ENCODE data around the gene ERICH3.

The ERICH3 gene

DNA sequence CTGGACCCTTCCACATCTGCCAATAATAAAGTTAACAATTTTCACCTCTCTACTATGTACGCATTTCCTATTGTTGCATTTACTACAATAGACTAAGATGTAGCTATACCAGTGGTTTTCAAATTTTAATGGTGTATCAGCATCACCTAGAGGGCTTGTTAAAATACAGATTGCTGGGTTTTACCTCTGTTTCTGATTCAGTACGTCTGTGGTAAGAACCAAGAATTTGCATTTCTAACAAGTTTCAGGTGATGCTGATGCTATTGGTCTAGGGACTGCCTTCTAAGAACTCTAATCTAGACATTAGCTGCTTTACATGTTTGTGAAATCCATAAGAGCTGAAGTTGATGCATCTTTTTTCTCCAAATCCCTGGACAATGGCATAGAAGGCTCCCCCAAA, 59.7 kb downstream of the ERICH3 start:
- DNase-seq (ENCODE audit: low read depth in 1 of 2, low spot score in 1 of 2): no peak
- TF ChIP-seq POLR2AphosphoS5 (IDR thresholded peaks at IDR 0.05; ENCODE audit: low read depth): no peak
- no peak for TF ChIP-seq GABPA (IDR thresholded peaks at IDR 0.05; ENCODE audit: low read depth)
- TF ChIP-seq, protein P1, sequence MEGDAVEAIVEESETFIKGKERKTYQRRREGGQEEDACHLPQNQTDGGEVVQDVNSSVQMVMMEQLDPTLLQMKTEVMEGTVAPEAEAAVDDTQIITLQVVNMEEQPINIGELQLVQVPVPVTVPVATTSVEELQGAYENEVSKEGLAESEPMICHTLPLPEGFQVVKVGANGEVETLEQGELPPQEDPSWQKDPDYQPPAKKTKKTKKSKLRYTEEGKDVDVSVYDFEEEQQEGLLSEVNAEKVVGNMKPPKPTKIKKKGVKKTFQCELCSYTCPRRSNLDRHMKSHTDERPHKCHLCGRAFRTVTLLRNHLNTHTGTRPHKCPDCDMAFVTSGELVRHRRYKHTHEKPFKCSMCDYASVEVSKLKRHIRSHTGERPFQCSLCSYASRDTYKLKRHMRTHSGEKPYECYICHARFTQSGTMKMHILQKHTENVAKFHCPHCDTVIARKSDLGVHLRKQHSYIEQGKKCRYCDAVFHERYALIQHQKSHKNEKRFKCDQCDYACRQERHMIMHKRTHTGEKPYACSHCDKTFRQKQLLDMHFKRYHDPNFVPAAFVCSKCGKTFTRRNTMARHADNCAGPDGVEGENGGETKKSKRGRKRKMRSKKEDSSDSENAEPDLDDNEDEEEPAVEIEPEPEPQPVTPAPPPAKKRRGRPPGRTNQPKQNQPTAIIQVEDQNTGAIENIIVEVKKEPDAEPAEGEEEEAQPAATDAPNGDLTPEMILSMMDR (IDR thresholded peaks at IDR 0.05; ENCODE audit: insufficient read depth, low read length): no peak
- TF ChIP-seq, protein P2, sequence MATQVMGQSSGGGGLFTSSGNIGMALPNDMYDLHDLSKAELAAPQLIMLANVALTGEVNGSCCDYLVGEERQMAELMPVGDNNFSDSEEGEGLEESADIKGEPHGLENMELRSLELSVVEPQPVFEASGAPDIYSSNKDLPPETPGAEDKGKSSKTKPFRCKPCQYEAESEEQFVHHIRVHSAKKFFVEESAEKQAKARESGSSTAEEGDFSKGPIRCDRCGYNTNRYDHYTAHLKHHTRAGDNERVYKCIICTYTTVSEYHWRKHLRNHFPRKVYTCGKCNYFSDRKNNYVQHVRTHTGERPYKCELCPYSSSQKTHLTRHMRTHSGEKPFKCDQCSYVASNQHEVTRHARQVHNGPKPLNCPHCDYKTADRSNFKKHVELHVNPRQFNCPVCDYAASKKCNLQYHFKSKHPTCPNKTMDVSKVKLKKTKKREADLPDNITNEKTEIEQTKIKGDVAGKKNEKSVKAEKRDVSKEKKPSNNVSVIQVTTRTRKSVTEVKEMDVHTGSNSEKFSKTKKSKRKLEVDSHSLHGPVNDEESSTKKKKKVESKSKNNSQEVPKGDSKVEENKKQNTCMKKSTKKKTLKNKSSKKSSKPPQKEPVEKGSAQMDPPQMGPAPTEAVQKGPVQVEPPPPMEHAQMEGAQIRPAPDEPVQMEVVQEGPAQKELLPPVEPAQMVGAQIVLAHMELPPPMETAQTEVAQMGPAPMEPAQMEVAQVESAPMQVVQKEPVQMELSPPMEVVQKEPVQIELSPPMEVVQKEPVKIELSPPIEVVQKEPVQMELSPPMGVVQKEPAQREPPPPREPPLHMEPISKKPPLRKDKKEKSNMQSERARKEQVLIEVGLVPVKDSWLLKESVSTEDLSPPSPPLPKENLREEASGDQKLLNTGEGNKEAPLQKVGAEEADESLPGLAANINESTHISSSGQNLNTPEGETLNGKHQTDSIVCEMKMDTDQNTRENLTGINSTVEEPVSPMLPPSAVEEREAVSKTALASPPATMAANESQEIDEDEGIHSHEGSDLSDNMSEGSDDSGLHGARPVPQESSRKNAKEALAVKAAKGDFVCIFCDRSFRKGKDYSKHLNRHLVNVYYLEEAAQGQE (IDR thresholded peaks at IDR 0.05; ENCODE audit: insufficient replicate concordance, low read depth): no peak
- TF ChIP-seq SPI1 (IDR thresholded peaks at IDR 0.05; ENCODE audit: borderline replicate concordance, low read depth): no peak
- Histone ChIP-seq H3K4me3 (replicated peaks; ENCODE audit: insufficient read depth, low read length) (no peak overlapping the region), H3K27me3 (ENCODE audit: insufficient read depth, poor library complexity, severe bottlenecking) (peaks cover 2% of the 10 kb centered on the region), H3K27ac (replicated peaks) (no peak overlapping the region)

DNA sequence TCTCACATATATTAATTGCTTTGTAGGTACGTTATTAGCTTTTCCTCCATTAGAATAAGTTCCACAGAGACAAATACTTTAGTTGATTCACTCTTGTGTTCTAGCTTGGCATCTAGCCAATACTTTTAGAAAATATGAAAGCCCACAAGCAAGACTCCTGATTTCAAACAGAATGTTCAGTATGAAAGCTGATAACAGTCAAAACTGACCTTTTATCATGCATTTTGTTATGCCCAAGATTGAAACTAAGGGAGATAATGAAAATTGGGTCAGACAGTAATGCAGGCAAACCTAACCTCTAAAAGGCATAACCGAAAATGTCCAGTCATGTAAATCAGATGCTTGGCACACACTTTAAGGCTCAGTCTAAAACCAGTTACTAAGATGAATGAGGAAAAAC, 61.7 kb downstream of the ERICH3 start:
- DNase-seq (ENCODE audit: low read depth in 1 of 2, low spot score in 1 of 2): no peak
- TF ChIP-seq, protein P1 (IDR thresholded peaks at IDR 0.05; ENCODE audit: insufficient read depth, low read length): no peak
- TF ChIP-seq GABPA (IDR thresholded peaks at IDR 0.05; ENCODE audit: low read depth) (no peak), SPI1 (IDR thresholded peaks at IDR 0.05; ENCODE audit: borderline replicate concordance, low read depth) (no peak), POLR2AphosphoS5 (IDR thresholded peaks at IDR 0.05; ENCODE audit: low read depth) (no peak)
- TF ChIP-seq, protein P2 (IDR thresholded peaks at IDR 0.05; ENCODE audit: insufficient replicate concordance, low read depth): no peak
- Histone ChIP-seq H3K4me3 (replicated peaks; ENCODE audit: insufficient read depth, low read length) (no peak overlapping the region), H3K27me3 (ENCODE audit: insufficient read depth, poor library complexity, severe bottlenecking) (peaks cover 2% of the 10 kb centered on the region), H3K27ac (replicated peaks) (no peak overlapping the region)

DNA sequence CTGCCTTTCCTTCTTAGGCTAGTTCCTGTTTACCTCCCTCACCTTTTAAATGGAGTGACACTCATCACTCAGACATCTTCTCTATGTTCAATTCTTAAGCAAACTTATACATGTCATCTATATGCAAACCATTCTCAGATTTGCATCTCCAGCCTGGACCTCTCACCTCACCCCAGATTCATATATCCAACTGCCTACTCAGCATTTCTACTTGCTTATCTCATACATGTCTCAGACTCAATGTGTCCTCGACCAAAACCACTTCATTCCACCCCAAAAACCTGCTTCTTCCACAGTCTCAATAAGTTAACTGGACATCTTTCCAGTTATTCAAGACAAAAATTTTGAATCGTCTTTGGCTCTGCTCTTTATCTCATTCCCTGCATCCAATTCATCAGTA, 62.6 kb downstream of the ERICH3 start:
- Histone ChIP-seq H3K27me3 (ENCODE audit: insufficient read depth, poor library complexity, severe bottlenecking) (peaks cover 2% of the 10 kb centered on the region), H3K27ac (replicated peaks) (no peak overlapping the region), H3K4me3 (replicated peaks; ENCODE audit: insufficient read depth, low read length) (no peak overlapping the region)
- TF ChIP-seq GABPA (IDR thresholded peaks at IDR 0.05; ENCODE audit: low read depth) (no peak), SPI1 (IDR thresholded peaks at IDR 0.05; ENCODE audit: borderline replicate concordance, low read depth) (no peak), POLR2AphosphoS5 (IDR thresholded peaks at IDR 0.05; ENCODE audit: low read depth) (no peak)
- TF ChIP-seq, protein P2 (IDR thresholded peaks at IDR 0.05; ENCODE audit: insufficient replicate concordance, low read depth): no peak
- TF ChIP-seq, protein P1 (IDR thresholded peaks at IDR 0.05; ENCODE audit: insufficient read depth, low read length): no peak
- no peak for DNase-seq (ENCODE audit: low read depth in 1 of 2, low spot score in 1 of 2)
